HEK293T (cell line): ENCODE measurements around the gene PAK6.

ENCODE experiments used
- CTCF ChIA-PET: fragments of 350-600 bp; formaldehyde crosslinking; extraction: SDS; loops from one replicate; lab custom pipeline; 2021; ENCODE audit warnings: antibody characterized with exemption, inconsistent platforms; lab: Yijun Ruan, JAX
- POLR2A ChIA-PET: fragments of 350-600 bp; formaldehyde crosslinking; extraction: SDS; loops from one replicate; lab custom pipeline; 2020; ENCODE audit warnings: antibody characterized with exemption, inconsistent platforms; lab: Yijun Ruan, JAX
- DNase-seq: peaks from one replicate; pipeline ENCODE4 v3.0.0; 2012; ENCODE audit warnings: mixed read lengths; ENCODE audit errors: extremely low spot score
- ARNT ChIP-seq: fragments of 450-650 bp; IDR thresholded peaks from 2 replicates; pipeline ENCODE4 v1.6.1; 2017; ENCODE audit warnings: mild to moderate bottlenecking
- BHLHE40 ChIP-seq: fragments of 450-650 bp; IDR thresholded peaks from 2 replicates; pipeline ENCODE4 v1.6.1; 2016; ENCODE audit warnings: mild to moderate bottlenecking, moderate library complexity, borderline replicate concordance
- CTBP1 ChIP-seq: fragments of 450-650 bp; IDR thresholded peaks from 2 replicates; pipeline ENCODE4 v1.6.1; 2016; ENCODE audit warnings: borderline replicate concordance
- ELF4 ChIP-seq: fragments of 450-650 bp; IDR thresholded peaks from 2 replicates; pipeline ENCODE4 v1.6.1; 2017; ENCODE audit warnings: antibody characterized with exemption
- FOXA1 ChIP-seq: fragments of 450-650 bp; IDR thresholded peaks from 2 replicates; pipeline ENCODE4 v1.6.1; 2016; ENCODE audit warnings: mild to moderate bottlenecking
- FOXK2 ChIP-seq: fragments of 450-650 bp; IDR thresholded peaks from 2 replicates; pipeline ENCODE4 v1.6.1; 2016; ENCODE audit warnings: mild to moderate bottlenecking
- FOXM1 ChIP-seq: fragments of 450-650 bp; IDR thresholded peaks from 2 replicates; pipeline ENCODE4 v1.6.1; 2017; ENCODE audit warnings: mild to moderate bottlenecking, borderline replicate concordance
- HDGF ChIP-seq: fragments of 450-650 bp; IDR thresholded peaks from 2 replicates; pipeline ENCODE4 v1.6.1; 2017; ENCODE audit warnings: antibody characterized with exemption, borderline replicate concordance
- L3MBTL2 ChIP-seq: fragments of 450-650 bp; conservative IDR thresholded peaks from 2 replicates; pipeline ENCODE4 v1.6.1; 2016; ENCODE audit warnings: mild to moderate bottlenecking
- LEF1 ChIP-seq: fragments of 450-650 bp; IDR thresholded peaks from 2 replicates; pipeline ENCODE4 v1.6.1; 2017; ENCODE audit warnings: mild to moderate bottlenecking, borderline replicate concordance
- NFRKB ChIP-seq: fragments of 450-650 bp; IDR thresholded peaks from 2 replicates; pipeline ENCODE4 v1.6.1; 2016; ENCODE audit warnings: mild to moderate bottlenecking, moderate library complexity
- SP1 ChIP-seq: fragments of 450-650 bp; IDR thresholded peaks from 2 replicates; pipeline ENCODE4 v1.6.1; 2017
- SUZ12 ChIP-seq: fragments of 450-650 bp; IDR thresholded peaks from 2 replicates; pipeline ENCODE4 v1.6.1; 2016; ENCODE audit warnings: mild to moderate bottlenecking
- TARDBP ChIP-seq: fragments of 450-650 bp; IDR thresholded peaks from 2 replicates; pipeline ENCODE4 v1.6.1; 2016
- ZNF384 ChIP-seq: fragments of 450-650 bp; IDR thresholded peaks from 2 replicates; pipeline ENCODE4 v1.6.1; 2016
- TF ChIP-seq, protein P1 (sequence below): fragments of 450-650 bp; IDR thresholded peaks from 2 replicates; pipeline ENCODE4 v1.6.1; 2016

The PAK6 gene

DNA sequence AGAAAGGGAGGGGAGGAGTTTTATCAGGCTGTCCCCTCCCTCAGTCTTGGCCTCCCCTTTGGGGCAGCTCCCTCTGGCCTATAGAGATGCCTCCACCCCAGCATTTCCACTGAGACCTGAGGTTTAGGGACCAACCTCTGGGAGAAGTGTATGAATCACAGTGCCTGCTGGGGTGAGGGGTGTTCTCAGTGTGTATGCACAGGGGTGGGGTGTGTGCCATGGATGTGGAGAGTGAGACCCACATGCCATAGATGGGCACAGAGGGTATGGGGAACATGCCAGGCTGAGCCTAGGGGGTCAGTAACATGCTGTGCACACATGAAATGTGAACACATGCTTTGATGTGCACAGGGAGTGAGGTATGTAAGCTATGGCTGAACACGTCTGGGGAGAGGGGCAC, 56.4 kb downstream of the PAK6 start:
- no peak for TF ChIP-seq ARNT
- TF ChIP-seq HDGF: no peak
- no peak for DNase-seq
- CTCF ChIA-PET: no interaction called here
- POLR2A ChIA-PET: no interaction called here

DNA sequence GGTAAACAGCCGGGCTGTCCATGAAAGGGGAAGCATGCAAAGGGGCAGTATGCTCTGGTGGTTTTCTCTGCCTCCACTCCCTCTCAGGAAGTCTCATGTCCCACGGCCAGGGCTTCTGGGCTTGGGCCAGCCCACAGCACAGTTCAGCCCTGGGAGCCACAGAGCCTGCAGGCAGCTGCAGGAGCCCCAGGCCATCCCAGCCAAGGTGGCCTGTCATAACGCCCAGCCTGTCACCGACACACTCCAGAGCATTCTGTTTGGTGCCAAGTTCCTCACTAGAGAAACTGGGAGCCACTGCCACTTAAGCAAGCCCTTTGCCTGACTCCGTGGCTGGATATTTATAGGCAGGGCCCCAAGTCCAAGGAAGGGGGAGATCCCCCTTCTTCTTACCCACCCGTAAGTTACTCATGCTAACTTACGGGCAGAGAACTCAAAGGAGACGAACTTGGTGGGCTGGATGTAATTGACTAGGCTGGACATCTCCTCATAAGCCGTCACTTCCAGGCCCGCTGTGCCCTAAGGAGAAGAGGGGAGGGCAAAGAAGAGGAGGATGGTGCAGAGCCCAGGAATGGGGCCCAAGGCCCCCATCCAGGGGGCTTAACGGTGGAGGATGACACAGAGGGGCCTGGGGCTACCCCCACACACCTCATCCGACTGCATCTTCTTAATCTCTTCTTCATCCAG, 57.2 kb downstream of the PAK6 start:
- no peak for DNase-seq
- ChIA-PET POLR2A (no interaction called here), CTCF (no interaction called here)
- TF ChIP-seq HDGF (no peak), SUZ12 (no peak), LEF1 (no peak), ZNF384 (no peak), L3MBTL2 (no peak), FOXA1 (no peak)
- TF ChIP-seq, protein P1, sequence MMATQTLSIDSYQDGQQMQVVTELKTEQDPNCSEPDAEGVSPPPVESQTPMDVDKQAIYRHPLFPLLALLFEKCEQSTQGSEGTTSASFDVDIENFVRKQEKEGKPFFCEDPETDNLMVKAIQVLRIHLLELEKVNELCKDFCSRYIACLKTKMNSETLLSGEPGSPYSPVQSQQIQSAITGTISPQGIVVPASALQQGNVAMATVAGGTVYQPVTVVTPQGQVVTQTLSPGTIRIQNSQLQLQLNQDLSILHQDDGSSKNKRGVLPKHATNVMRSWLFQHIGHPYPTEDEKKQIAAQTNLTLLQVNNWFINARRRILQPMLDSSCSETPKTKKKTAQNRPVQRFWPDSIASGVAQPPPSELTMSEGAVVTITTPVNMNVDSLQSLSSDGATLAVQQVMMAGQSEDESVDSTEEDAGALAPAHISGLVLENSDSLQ: no peak

DNA sequence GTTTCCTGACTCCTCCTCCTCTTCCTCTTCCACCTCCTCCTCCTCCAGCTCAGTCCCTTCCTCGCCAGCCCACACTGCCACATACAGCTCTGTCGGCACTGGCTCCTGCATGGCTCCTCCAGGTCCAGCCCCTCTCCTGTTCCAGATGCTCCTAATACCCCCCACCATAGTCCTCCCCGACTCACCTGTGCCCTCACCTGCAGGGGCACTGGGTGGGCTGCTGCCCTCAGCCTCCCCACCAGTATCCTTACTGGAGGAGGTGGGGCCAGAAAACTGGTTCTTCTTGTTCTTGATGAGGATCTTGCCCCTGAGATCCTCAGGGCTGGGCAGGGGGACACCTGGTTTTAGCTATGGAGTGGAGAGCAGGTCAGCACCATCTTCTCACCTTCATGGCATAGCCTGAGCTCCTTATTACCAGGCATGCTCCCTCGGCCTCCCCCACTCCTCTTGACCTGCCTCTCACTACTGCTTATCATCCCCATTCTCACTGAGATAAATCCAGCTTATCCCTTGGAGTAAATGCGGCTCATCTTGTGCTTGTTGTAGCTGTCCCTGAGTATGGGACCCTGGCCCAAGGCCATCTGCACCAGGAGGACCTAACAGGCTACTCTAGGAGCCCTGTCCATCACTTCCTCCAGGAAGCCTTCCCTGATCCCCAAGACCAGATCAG, 57.8 kb downstream of the PAK6 start:
- POLR2A ChIA-PET: no interaction called here
- no peak for DNase-seq
- CTCF ChIA-PET: no interaction called here
- no peak for TF ChIP-seq L3MBTL2
- no peak for TF ChIP-seq LEF1
- TF ChIP-seq FOXM1: no peak
- no peak for TF ChIP-seq CTBP1
- TF ChIP-seq ARNT: no peak
- TF ChIP-seq TARDBP: no peak

DNA sequence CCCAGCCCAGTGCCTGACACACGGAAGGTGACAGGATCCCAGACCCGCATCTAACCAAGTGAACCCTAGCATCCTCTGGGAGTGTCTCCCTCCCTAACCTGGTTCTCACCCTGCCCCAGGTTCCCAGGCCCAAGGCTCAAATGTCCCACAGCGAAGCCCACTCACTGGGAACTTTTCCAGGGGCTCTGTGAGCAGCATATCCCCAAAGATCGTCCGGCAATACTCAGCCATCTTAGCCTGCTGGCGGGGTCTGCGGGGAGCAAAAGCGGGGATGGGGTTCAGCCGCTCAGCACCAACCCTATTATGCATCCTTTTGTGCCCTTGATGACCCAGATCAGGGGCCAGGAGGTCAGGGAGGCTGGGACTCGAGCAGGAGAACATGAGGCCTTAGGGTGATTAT, 58.5 kb downstream of the PAK6 start:
- ChIA-PET POLR2A (no interaction called here), CTCF (no interaction called here)

DNA sequence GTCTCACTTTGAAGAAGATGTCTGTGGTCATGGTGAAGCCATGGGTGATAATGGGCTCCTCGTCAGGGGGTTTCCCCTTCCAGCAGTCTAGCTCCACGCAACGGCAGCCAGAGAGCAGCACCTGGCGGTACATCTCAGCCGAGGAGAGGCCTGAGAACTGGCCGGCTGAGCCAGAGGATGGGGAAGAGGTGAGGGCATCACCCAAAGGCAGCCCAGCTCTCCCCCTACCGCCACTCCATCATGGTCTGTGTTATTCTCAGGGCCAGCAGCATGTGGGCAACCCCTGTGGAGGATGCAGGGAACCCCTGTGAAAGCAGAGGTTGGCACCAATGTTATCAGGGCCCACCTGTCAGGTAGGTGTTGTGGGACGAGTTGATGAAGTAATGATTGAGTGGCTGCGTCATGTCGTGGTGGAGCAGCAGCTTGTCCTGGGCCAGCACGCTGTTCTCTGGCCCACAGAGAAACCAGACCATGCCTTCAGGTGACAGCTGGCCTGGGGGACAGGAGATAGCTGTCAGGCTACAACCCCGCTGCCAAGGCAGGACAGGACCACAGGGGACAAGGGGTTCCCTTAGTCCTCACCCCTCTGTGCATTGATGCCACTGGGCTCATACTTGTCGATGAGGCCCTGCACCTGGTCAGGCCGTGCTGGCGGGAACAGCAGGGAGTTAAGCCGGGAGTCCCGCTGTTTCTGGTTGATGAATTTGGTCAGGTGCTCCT, 59.5 kb downstream of the PAK6 start:
- CTCF ChIA-PET: no interaction called here

More for the DNA sequence above, 58.5 kb downstream of the PAK6 start:
- TF ChIP-seq CTBP1: no peak
- no peak for TF ChIP-seq SP1
- no peak for DNase-seq

DNA sequence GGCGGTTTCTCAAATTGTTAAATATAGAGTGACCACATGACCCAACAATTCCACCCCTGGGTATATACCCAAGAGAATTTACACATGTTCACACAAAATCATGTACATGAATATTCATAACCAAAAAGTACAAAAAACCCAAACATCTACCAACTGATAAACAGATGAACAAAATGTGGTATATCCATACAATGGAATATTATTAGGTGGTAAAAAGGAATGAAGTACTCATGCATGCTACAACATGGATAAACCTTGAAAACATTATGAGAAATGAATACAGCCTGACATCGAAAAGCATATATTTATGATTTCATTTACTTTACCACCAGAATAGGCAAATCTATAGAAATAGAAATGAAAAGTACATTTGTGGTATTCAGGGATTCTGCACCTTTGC, 61.5 kb downstream of the PAK6 start:
- POLR2A ChIA-PET: no interaction called here
- DNase-seq: no peak
- CTCF ChIA-PET: no interaction called here

More for the DNA sequence above, 59.5 kb downstream of the PAK6 start:
- TF ChIP-seq ELF4 (no peak), HDGF (no peak), SUZ12 (no peak), TARDBP (no peak), BHLHE40 (no peak), LEF1 (no peak), ARNT (no peak), L3MBTL2 (no peak)
- TF ChIP-seq, protein P1: no peak
- DNase-seq: no peak
- POLR2A ChIA-PET: interaction anchor here (0.7 kb wide), 1 partner anchor 10 kb away, joined by 3 read pairs; no protein-coding TSS in a partner anchor

DNA sequence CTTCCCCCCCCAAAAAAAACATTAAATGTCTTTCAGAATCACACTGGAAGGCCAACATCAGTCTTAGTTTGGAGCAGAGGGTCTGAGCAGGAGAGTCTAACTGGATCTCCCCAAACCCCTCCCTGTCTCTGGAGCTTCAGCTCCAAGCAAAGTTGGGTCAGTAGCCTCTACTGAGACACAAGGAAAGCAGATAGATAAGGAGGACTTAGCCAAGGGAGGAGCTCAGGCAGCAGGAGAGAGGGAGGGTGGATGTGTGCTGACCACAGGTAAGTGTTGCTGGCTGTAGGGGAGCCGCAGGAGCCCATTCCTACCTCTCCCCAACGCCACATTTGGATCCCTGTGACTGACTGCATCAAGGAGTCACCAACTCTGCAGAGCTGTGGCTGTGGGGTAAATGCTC, 61.9 kb downstream of the PAK6 start:
- TF ChIP-seq CTBP1 (no peak), FOXA1 (no peak), FOXK2 (no peak), SP1 (no peak)
- TF ChIP-seq, protein P1: no peak
- CTCF ChIA-PET: interaction anchor here (1.3 kb wide), 1 partner anchor 8 kb away, joined by 3 read pairs; no protein-coding TSS in a partner anchor
- POLR2A ChIA-PET: no interaction called here
- DNase-seq: no peak

More for the DNA sequence above, 61.5 kb downstream of the PAK6 start:
- TF ChIP-seq SP1 (no peak), FOXK2 (no peak), SUZ12 (no peak), LEF1 (no peak), NFRKB (no peak), TARDBP (no peak), HDGF (no peak), BHLHE40 (no peak), CTBP1 (no peak), ELF4 (no peak), FOXM1 (no peak), FOXA1 (no peak), L3MBTL2 (no peak)
